DOHH2 (cell line): ENCODE data around the gene PEX5L.

Experiments
- H3F3A ChIP-seq: fragments of 200-600 bp; sonication (generic), shearing (Covaris generic); 2 replicates; pipeline ENCODE4 v1.6.0; 2016; ENCODE audit warnings: antibody characterized with exemption, mild to moderate bottlenecking; ENCODE audit not compliant: control insufficient read depth, insufficient read depth
- H3K27ac ChIP-seq: fragments of 200-600 bp; sonication (generic); 2 replicates; pipeline ENCODE4 v1.5.1; 2014; ENCODE audit warnings: low read depth, mild to moderate bottlenecking, low read length, moderate library complexity
- H3K27me3 ChIP-seq: fragments of 200-600 bp; sonication (generic); 2 replicates; pipeline ENCODE4 v1.6.1; 2014; ENCODE audit warnings: mild to moderate bottlenecking, low read length, mixed read lengths; ENCODE audit not compliant: control insufficient read depth
- H3K36me3 ChIP-seq: fragments of 200-600 bp; sonication (generic); 2 replicates; pipeline ENCODE4 v1.6.1; 2014; ENCODE audit warnings: mild to moderate bottlenecking, low read length, moderate library complexity, mixed read lengths; ENCODE audit not compliant: control insufficient read depth
- H3K4me1 ChIP-seq: fragments of 200-600 bp; sonication (generic); 2 replicates; pipeline ENCODE4 v1.6.1; 2014; ENCODE audit warnings: mild to moderate bottlenecking, low read length, mixed read lengths; ENCODE audit not compliant: control insufficient read depth
- H3K4me2 ChIP-seq: fragments of 200-600 bp; sonication (generic); 2 replicates; pipeline ENCODE4 v1.6.0; 2014; ENCODE audit warnings: mild to moderate bottlenecking, low read length, moderate library complexity
- H3K4me3 ChIP-seq: fragments of 200-600 bp; sonication (generic); 2 replicates; pipeline ENCODE4 v1.5.1; 2014; ENCODE audit warnings: mild to moderate bottlenecking, low read length, mixed read lengths
- H3K79me2 ChIP-seq: fragments of 200-600 bp; sonication (generic); 2 replicates; pipeline ENCODE4 v1.6.1; 2014; ENCODE audit warnings: mild to moderate bottlenecking, low read length, mixed read lengths; ENCODE audit not compliant: control insufficient read depth
- H3K9me2 ChIP-seq: fragments of 200-600 bp; sonication (generic); replicated peaks from 2 replicates; pipeline ENCODE4 v1.6.1; 2014; ENCODE audit warnings: mild to moderate bottlenecking, low read length, mixed read lengths; ENCODE audit not compliant: control insufficient read depth
- H3K9me3 ChIP-seq: fragments of 200-600 bp; sonication (generic); 2 replicates; pipeline ENCODE4 v1.6.1; 2014; ENCODE audit warnings: antibody characterized with exemption, low read length, mixed read lengths; ENCODE audit not compliant: control insufficient read depth, insufficient read depth
- H4K20me1 ChIP-seq: fragments of 200-600 bp; sonication (generic); 2 replicates; pipeline ENCODE4 v1.6.0; 2014; ENCODE audit warnings: low read depth, mild to moderate bottlenecking, antibody characterized with exemption, low read length, moderate library complexity; ENCODE audit not compliant: control insufficient read depth, insufficient read depth
- CTCF ChIP-seq: fragments of 200-600 bp; sonication (generic); IDR thresholded peaks from one replicate; pipeline ENCODE4 v1.5.1; 2014; ENCODE audit warnings: antibody characterized with exemption, mild to moderate bottlenecking, low read depth, low read length; ENCODE audit not compliant: poor library complexity, severe bottlenecking
- EZH2phosphoT487 ChIP-seq: fragments of 200-600 bp; sonication (generic); IDR thresholded peaks from 2 replicates; pipeline ENCODE4 v1.6.1; 2017; ENCODE audit warnings: borderline replicate concordance, mild to moderate bottlenecking, antibody characterized with exemption, low read length, moderate library complexity, mixed read lengths

Gene PEX5L

GRCh38 chr3:180036092-180036670 lies 556 bp downstream of the PEX5L start:
- H3K4me3 ChIP-seq = no peak overlapping the region

GRCh38 chr3:180026997-180027396 lies 9.7 kb downstream of the PEX5L start:
- no peaks in the 10 kb centered on the region for H3K4me1 ChIP-seq
- H4K20me1 ChIP-seq = no peaks in the 10 kb centered on the region
- H3K79me2 ChIP-seq = no peaks in the 10 kb centered on the region
- no peak overlapping the region for H3K4me3 ChIP-seq
- no peak for TF ChIP-seq CTCF
- no peak for TF ChIP-seq EZH2phosphoT487
- peaks cover 3% of the 10 kb centered on the region; the same call in 1 of the 2 replicates for H3K27me3 ChIP-seq
- no peaks in the 10 kb centered on the region for H3K9me3 ChIP-seq
- H3K36me3 ChIP-seq = no peaks in the 10 kb centered on the region
- no peaks in the 10 kb centered on the region for H3F3A ChIP-seq
- H3K27ac ChIP-seq = no peak overlapping the region
- no peaks in the 10 kb centered on the region for H3K9me2 ChIP-seq
- H3K4me2 ChIP-seq = no peak overlapping the region

More at GRCh38 chr3:180036092-180036670, 556 bp downstream of the PEX5L start:
- H3K4me2 ChIP-seq = no peak overlapping the region
- no peaks in the 10 kb centered on the region for H3K4me1 ChIP-seq
- no peak overlapping the region for H3K27ac ChIP-seq
- no peaks in the 10 kb centered on the region for H3K79me2 ChIP-seq
- no peaks in the 10 kb centered on the region for H3K9me3 ChIP-seq
- no peaks in the 10 kb centered on the region for H3K9me2 ChIP-seq
- no peaks in the 10 kb centered on the region for H3K36me3 ChIP-seq
- H3F3A ChIP-seq = no peaks in the 10 kb centered on the region
- TF ChIP-seq CTCF (no peak), EZH2phosphoT487 (no peak)
- no peaks in the 10 kb centered on the region for H4K20me1 ChIP-seq
- H3K27me3 ChIP-seq = no peaks in the 10 kb centered on the region; the same call in 1 of the 2 replicates

GRCh38 chr3:180018543-180018942 lies 18.2 kb downstream of the PEX5L start:
- Histone ChIP-seq H3K9me2 (no peaks in the 10 kb centered on the region), H3K4me2 (no peak overlapping the region), H3K9me3 (no peaks in the 10 kb centered on the region), H3K36me3 (no peaks in the 10 kb centered on the region), H3K79me2 (no peaks in the 10 kb centered on the region), H3K27ac (no peak overlapping the region), H3K4me1 (no peaks in the 10 kb centered on the region), H3K4me3 (no peak overlapping the region), H4K20me1 (no peaks in the 10 kb centered on the region), H3K27me3 (peaks cover 3% of the 10 kb centered on the region; the same call in 1 of the 2 replicates), H3F3A (no peaks in the 10 kb centered on the region)
- no peak for TF ChIP-seq EZH2phosphoT487
- TF ChIP-seq CTCF = no peak
